Mucosa of gallbladder (tissue), 1 donor: ENCODE data around the gene KAT8. TPM values are rescaled to one million over a fixed set of nuclear protein-coding genes. Genes with fewer than 3 reads are reported as not detected.
A peak's percentile ranks its signal among the peaks of the same experiment; 100 is the strongest.

Experiments used
- DNase-seq: peaks from one replicate; pipeline ENCODE4 v3.0.0-alpha.2; 2020; ENCODE audit warnings: low spot score
- total RNA-seq: library from RNA; stranded (reverse); gene quantifications from one replicate; pipeline ENCODE4 v1.2.1, GENCODE V29; 2021
- donor health status: DM: no; HTN: no; CAD: no.

KAT8 gene
- total RNA-seq, result 67.2 TPM

DNA sequence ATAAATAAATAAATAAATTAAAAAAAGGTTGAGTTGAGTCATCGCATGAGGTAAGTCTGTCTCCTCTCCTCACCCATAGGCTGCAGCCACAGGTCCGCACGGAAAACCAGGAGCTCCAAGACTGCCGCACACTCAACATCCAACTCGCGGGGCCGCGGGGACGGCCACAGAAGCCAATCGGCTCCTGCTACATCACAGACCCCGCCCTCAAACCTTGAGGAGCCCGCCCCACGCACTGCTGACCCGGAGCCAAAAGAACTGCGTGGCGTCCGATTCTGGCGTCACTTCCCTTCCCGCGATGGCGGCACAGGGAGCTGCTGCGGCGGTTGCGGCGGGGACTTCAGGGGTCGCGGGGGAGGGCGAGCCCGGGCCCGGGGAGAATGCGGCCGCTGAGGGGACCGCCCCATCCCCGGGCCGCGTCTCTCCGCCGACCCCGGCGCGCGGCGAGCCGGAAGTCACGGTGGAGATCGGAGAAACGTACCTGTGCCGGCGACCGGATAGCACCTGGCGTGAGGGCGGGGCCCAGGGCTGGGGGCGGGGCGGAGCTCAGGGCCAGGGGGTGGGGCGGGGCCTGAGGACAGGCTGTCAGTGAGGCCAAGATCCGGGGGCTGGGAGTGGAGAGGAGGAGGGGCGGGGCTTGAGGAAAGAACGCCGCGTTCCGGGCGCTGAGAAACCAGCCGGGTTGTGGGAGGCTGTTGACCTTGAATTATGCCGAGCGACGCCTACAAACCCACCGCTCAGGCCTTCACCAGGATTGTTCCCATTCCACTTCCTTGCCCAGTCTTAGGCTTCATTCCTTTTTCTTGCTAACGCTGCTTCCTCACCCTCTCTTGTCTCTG, at the start of gene KAT8:
TSS of gene KAT8 (plus strand) at position 281 of the 839 bp plus-strand sequence. CDS start at position 299, 18 bp downstream.
- peak; percentile 98 for DNase-seq

DNA sequence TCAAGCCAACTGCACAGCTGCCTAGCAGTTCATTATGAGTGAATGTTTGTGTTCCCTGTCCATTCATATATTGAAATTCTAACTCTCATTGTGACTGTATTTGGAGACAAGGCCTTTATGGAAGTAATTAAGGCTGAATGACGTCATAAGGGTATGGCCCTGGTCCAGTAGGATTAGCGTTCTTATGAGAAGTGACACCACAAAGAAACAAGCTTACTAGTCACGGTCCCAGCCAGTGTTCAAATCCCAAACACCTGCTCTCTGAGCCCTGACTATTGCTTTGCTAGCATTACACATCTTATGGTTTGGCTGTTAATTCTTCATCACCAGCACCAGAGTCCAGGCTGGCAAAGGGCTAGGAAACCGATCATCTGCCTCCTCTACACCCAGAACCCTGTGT, 45.6 kb upstream of the KAT8 start:
- no peak for DNase-seq

DNA sequence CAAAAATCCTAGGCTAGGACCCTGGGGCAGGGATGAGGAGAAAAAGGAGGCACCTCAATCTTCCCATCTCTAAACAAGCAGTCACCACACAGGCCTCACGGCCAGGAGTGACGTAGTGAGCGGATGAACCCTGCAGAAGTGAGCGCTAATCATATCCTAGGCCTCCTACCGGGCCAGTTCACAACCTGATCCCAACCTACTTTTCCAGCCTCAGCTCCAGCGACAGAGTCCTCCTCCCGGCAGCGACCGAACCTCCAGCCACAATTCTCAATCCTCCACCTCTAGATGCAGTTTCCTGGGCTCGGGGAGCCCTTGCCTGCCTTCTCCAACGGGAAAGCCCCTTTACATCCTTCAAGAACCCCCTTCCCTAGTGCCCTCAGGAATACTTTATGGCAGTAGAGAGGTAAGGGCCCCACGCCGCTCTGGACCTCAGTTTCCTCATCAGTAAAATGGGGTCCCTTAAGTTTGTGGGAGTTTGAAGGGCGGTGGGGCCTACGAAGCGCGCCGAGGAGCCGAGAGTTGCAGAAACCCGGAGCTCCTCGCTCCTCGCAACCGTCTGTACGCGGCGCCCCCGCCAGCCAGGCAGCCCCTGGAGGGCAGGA, 44.8 kb upstream of the KAT8 start:
- no peak for DNase-seq

DNA sequence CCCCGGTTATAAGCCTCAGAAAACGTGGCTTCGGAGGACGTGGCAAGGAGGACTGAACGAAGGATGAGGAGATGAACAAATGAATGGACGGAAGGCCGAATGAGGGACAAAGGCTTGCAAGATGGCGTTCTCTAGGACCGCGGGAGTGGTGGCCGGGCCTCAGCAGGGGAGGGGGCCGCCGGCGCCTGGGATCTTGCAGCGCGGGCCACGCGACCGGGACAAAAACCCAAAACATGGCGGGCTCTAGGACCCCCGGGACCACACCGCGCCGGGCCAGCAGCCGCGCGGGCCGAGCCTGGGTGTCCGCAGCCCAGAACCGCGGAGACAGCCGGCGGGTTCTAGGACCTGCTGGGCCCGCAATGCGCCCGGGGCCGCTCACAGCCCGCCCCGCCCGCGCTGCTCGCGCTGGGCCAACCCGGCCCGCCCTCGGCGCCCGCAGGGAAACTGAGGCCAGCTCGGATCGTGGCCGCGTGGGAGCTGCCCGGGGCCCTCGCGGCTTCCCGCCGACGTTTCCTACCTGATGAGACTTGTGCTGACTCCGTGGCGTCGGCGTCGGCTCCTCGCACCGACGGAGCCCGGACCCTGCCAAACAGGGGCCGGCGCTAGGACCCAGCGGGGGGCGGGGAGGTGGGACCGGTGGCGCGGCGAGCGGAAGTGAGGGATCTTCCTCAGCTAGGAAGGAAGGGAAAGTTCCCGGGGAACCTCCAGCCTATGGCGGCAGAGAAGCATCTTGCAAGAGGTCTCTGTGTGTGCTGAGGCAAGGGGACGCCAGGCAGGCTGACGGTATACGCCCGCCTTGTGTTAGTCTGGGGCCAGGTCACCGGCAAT, 44.1 kb upstream of the KAT8 start:
- DNase-seq, result peak; percentile 91

DNA sequence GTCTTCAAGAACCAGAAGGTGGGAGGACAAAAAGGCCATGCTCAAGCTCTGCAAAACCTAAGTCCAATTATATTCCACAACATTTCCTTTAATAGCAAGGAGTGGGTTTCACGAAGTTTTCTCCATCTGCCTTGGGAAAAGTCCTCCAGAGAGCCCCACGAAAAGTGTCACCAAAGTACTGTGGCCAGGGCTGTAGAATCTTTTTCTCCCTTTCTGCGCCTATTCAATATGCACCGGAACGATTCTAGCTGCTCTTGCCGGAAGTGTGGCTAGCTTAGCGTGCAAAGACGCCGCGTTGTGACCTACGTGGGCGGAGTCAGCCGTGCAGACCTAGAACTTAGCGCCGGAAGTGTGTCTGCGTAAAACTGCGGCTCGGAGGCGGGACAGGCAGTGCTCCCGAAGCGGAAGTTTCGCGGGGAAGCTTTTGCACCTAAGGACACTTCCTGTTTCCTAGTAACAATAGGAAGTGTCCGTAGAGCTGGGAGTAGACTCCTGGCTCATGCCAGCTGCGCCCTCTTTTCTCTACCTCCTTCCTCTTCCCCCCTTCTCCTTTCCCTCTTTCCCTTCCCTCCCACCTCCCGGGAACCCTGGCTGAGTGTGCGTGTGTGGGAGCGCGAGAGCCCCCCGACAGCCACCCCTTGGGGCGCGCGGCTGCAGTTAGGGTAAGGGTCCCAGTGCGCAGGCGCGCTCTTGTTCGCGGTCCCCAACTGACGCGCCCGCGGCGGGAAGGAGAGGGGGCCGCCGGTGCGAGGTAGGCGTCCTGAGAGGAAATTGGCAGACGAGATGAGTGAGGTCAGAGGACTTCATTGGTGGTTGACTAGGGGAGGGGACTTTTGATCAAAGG, 43.3 kb upstream of the KAT8 start, which contains the start of the genes ZNF646 and ZNF668:
TSS of gene ZNF646 (plus strand) at position 453 of the 844 bp plus-strand sequence. CDS start 1,903 bp downstream, outside the sequence.
TSS of gene ZNF668 (minus strand) at position 271 of the 844 bp plus-strand sequence. CDS start 9,781 bp downstream, outside the sequence.
- DNase-seq, result peak; percentile 98

DNA sequence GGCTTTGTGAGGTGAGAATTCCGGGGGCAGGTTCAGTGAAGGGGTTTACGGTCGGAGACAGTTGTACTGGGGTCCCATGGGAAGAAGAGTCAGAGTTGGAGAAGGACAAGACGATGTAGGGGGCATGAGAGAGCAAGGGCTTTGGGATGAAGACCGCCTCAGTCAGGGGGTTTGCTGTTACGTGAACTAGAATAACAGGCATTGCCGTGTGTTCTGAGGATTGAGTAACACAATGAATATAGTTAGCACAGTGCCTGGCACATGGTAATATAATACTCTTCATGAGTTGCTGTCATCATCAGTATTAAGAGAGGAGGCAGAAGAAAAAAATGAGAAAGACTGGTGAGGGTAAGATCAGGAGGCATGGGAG, 42.7 kb upstream of the KAT8 start:
- no peak for DNase-seq

DNA sequence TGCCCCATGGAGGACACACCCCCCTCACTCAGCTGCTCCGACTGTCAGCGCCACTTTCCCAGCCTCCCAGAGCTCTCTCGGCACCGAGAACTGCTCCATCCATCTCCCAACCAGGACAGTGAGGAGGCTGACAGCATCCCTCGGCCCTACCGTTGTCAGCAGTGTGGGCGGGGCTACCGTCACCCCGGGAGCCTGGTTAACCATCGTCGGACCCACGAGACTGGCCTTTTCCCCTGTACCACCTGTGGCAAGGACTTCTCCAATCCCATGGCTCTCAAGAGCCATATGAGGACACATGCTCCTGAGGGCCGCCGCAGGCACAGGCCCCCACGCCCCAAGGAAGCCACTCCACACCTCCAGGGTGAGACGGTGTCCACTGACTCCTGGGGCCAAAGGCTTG, 41.1 kb upstream of the KAT8 start:
- no peak for DNase-seq

DNA sequence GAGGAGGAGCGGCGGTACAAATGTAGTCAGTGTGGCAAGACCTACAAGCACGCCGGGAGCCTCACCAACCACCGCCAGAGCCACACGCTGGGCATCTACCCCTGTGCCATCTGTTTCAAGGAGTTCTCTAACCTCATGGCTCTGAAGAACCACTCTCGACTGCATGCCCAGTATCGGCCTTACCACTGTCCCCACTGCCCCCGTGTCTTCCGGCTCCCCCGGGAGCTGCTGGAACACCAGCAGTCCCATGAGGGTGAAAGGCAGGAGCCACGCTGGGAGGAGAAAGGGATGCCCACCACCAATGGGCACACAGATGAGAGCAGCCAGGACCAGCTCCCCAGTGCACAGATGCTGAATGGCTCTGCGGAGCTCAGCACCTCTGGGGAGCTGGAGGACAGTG, 40.4 kb upstream of the KAT8 start:
- DNase-seq, result no peak

DNA sequence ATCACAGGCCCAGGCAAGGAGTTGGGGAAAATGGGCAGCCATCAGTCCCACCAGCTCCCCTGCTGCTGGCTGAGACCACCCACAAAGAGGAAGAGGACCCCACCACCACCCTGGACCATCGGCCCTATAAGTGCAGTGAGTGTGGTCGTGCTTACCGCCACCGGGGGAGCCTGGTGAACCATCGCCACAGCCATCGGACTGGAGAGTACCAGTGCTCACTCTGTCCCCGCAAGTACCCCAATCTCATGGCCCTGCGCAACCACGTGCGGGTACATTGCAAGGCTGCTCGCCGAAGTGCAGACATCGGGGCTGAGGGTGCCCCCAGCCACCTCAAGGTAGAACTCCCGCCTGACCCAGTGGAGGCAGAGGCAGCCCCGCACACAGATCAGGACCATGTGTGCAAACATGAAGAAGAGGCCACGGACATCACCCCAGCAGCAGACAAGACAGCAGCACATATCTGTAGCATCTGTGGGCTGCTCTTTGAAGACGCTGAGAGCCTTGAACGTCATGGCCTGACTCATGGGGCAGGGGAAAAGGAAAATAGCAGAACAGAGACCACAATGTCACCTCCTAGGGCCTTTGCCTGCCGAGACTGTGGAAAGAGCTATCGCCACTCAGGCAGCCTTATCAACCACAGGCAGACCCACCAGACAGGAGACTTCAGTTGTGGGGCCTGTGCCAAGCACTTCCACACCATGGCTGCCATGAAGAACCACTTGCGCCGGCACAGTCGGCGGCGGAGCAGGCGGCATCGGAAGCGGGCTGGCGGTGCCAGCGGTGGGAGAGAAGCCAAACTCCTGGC, 39.7 kb upstream of the KAT8 start:
- no peak for DNase-seq

DNA sequence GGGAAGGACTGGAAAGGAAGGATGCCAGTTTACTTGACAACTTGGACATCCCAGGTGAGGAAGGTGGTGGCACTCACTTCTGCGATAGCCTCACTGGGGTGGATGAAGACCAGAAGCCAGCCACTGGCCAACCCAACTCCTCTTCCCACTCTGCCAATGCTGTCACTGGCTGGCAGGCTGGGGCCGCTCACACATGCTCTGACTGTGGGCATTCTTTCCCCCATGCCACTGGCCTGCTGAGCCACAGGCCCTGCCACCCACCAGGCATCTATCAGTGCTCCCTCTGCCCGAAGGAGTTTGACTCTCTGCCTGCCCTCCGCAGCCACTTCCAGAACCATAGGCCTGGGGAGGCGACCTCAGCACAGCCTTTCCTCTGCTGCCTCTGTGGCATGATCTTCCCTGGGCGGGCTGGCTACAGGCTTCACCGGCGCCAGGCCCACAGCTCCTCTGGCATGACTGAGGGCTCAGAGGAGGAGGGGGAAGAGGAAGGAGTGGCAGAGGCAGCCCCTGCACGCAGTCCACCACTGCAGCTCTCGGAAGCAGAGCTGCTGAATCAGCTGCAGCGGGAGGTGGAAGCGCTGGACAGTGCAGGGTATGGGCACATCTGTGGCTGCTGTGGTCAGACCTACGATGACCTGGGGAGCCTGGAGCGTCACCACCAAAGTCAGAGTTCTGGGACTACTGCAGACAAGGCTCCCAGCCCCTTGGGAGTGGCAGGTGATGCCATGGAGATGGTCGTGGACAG, 38.7 kb upstream of the KAT8 start:
- DNase-seq, result no peak

DNA sequence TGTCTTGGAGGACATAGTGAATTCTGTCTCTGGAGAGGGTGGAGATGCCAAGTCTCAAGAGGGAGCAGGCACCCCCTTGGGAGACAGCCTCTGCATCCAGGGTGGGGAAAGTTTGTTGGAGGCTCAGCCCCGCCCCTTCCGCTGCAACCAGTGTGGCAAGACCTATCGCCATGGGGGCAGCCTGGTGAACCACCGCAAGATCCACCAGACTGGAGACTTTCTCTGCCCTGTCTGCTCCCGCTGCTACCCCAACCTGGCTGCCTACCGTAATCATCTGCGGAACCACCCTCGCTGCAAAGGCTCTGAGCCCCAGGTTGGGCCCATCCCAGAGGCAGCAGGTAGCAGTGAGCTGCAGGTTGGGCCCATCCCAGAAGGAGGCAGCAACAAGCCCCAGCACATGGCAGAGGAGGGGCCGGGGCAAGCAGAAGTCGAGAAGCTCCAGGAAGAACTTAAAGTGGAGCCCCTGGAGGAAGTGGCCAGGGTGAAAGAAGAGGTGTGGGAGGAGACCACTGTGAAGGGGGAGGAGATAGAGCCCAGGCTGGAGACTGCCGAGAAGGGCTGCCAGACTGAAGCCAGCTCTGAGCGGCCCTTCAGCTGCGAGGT, 38.0 kb upstream of the KAT8 start:
- DNase-seq, result no peak

DNA sequence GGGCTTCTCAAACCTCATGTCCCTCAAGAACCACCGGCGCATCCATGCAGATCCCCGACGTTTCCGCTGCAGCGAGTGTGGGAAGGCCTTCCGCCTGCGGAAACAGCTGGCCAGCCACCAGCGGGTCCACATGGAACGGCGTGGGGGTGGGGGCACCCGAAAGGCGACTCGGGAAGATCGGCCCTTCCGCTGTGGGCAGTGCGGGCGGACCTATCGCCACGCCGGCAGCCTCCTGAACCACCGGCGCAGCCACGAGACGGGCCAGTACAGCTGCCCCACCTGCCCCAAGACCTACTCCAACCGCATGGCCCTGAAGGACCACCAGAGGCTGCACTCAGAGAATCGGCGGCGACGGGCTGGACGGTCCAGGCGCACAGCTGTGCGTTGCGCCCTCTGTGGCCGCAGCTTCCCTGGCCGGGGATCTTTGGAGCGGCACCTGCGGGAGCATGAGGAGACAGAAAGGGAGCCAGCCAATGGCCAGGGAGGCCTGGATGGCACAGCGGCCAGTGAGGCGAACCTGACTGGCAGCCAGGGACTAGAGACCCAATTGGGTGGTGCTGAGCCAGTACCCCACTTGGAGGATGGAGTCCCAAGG, 37.3 kb upstream of the KAT8 start:
- DNase-seq, result no peak

DNA sequence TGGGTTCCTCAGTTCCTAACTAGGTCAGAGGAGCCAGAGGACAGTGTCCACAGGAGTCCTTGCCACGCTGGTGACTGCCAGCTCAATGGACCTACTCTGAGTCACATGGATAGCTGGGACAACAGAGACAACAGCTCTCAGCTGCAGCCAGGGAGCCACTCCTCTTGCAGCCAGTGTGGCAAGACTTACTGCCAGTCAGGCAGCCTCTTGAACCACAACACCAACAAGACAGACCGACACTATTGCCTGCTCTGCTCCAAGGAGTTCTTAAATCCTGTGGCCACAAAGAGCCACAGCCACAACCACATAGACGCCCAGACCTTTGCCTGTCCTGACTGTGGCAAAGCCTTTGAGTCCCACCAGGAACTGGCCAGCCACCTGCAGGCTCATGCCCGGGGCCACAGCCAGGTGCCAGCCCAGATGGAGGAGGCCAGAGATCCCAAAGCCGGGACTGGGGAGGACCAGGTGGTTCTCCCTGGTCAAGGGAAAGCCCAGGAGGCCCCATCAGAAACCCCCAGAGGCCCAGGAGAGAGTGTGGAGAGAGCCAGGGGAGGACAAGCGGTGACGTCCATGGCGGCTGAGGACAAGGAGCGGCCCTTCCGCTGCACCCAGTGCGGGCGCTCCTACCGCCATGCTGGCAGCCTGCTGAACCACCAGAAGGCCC, 36.6 kb upstream of the KAT8 start:
- DNase-seq, result no peak

DNA sequence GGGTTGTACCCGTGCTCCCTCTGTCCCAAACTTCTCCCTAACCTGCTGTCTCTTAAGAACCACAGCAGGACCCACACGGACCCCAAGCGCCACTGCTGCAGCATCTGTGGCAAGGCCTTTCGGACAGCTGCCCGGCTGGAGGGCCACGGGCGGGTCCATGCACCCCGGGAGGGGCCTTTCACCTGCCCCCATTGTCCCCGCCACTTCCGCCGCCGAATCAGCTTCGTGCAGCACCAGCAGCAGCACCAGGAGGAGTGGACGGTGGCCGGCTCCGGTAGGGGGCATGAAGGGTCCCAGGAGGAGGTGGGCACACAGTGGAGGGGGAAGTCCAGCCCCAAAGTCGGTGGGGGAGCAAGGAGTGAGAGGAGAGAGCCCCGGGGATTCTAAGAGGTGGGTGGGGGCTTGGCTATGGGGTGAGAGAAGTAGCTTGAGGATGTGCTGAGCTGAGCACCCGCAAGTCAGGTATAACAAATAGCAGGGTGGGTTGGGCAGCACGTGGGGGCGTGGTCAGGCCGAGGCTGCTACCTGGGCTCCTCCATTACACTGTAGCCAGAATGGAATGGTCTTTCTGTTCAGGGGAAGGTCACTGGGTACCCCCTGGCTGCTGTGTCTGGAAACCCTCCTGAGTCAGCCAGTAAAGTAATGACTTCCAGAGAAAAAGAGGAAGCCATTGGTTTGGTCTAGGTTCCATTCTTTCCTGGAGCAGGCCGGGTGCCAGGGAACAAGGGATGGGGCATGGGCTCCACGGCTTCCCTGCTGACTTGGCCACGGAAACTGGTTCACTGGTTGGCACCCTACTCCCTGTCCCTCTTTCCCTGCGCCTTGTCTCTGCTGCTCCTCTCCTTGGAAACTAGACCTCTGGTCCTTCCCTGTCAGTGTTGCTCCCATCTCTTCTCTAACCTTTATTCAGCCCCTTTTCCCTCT, 35.8 kb upstream of the KAT8 start:
- no peak for DNase-seq

DNA sequence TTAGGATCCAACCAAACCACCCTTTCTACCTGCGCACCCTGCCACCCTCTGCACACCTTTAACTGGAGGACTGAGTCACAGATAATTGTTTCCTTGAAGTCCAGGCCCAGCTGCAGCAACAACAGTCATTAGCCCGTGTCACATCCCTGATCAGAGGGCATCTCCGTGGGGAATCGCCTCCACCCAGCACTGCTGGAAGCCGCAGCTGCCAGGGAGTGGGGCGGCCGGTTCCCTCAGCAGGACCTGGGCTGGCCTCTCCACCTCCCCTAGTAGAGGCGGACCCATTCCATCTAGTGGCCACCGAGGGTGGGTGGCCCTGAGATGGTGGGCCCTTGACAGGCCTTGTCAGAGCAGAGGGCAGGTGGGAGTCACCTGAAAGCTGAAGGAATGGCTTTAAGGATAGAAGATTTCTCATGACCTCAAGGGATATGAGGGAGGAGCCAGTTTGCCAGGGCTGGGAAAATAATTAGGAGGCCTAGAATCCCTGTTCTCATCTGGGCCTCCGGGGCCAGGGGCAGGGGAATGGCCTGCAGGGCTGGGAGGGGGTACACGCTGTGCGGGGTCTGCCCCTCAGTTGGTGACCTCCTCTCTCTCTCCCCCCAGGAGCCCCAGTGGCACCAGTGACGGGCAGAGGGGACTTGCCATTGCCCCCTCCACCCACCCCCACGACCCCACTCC, 35.0 kb upstream of the KAT8 start:
- no peak for DNase-seq

DNA sequence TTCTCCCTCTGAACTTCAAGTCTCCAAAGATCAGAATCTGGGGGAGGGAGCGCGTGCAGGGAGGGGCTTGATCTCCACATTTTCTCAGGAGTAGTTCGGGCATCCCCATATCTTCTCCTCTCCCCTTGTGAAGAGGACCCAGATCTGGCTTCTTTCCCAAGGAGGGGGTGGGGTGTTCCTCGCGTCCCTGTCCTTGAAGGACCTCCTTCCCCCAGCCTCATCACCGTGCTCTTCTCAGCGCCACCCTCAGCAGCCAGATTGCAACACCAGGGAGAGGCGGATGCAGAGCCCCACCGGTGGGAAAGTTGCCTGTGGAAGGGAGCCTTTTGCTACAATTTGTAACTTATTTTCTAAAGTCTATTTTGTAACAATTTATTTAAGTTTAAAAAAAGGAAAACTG, 34.4 kb upstream of the KAT8 start:
- DNase-seq, result no peak

DNA sequence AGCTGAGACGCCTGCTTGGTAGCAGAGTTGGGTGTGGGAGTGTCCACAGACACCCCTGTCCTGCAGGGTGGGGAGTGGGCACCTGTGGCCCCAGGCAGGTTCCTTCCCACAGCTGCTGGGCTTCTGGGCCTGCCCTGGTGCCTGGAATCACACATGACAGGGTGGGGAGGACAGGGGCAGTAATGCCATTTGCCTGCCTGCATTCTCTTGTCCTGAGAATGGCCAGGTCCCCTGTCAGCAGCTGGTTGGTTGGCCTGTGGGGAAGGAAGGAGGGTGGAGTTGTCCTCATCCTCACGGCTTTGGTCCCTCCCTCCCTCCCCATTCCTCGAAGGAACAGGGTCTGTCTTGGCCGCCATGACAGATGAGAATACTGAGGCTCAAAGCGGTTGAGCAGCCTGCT, 33.9 kb upstream of the KAT8 start:
- DNase-seq, result no peak
